VCaP (cell line): ENCODE results near the gene RAET1G.
"Not testable (repeated sequence)": the region's sequence is repeated elsewhere in the genome, so short reads cannot be mapped to it uniquely, and the experiment has no call there.

Experiments used
- H3K27ac ChIP-seq: fragments of 450-650 bp; 2 replicates; pipeline ENCODE4 v1.5.1; 2017
- TF ChIP-seq, protein P1 (sequence below): fragments of 450-650 bp; conservative IDR thresholded peaks from 2 replicates; pipeline ENCODE4 v1.5.1; 2017; ENCODE audit warnings: mild to moderate bottlenecking, moderate library complexity

RAET1G gene

DNA sequence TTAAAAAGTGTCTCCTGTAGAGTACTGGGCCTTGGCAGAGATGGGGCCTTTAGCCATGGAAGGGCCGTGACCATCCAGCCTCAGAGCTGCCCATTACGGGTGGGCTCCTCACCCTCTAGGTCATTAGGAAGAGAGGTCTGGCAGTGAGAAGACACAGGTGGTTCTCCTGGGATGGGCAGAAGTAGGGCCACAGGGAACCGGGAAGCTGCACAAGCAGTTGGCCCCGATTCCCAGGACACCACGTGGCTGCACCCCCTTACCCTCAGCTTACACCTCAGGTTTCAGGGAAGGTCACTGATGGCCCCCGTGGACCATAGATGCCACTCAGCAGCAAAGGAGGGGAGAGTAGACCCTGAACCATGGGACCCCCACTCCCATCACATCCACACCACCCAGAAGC lies 1.6 kb downstream of the RAET1G start:
- TF ChIP-seq, protein P1, sequence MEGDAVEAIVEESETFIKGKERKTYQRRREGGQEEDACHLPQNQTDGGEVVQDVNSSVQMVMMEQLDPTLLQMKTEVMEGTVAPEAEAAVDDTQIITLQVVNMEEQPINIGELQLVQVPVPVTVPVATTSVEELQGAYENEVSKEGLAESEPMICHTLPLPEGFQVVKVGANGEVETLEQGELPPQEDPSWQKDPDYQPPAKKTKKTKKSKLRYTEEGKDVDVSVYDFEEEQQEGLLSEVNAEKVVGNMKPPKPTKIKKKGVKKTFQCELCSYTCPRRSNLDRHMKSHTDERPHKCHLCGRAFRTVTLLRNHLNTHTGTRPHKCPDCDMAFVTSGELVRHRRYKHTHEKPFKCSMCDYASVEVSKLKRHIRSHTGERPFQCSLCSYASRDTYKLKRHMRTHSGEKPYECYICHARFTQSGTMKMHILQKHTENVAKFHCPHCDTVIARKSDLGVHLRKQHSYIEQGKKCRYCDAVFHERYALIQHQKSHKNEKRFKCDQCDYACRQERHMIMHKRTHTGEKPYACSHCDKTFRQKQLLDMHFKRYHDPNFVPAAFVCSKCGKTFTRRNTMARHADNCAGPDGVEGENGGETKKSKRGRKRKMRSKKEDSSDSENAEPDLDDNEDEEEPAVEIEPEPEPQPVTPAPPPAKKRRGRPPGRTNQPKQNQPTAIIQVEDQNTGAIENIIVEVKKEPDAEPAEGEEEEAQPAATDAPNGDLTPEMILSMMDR: no peak
- no peak overlapping the region for H3K27ac ChIP-seq

DNA sequence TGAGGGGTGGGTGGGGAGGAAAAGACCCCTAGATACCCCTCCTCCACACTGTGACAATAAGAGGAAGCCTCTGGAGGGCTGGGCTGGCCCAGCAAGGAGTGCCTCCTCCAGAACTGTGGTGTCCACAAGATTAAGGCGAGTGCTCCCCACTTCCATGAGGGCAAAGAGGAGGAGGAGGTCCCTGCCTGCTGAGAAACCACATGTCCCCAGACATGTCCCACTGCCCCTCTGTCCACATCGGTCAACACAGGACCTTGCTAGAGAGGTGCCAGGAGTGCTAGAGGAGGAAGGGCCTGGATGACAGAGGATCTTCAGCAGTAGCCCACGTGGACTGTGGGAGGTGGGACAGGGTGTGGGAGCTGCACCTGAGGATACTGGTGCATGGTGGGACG lies 3.1 kb downstream of the RAET1G start:
- TF ChIP-seq, protein P1: no peak
- no peak overlapping the region for H3K27ac ChIP-seq

GRCh38 chr6:149919126-149919833 lies 3.6 kb downstream of the RAET1G start:
- H3K27ac ChIP-seq: not testable (repeated sequence)

DNA sequence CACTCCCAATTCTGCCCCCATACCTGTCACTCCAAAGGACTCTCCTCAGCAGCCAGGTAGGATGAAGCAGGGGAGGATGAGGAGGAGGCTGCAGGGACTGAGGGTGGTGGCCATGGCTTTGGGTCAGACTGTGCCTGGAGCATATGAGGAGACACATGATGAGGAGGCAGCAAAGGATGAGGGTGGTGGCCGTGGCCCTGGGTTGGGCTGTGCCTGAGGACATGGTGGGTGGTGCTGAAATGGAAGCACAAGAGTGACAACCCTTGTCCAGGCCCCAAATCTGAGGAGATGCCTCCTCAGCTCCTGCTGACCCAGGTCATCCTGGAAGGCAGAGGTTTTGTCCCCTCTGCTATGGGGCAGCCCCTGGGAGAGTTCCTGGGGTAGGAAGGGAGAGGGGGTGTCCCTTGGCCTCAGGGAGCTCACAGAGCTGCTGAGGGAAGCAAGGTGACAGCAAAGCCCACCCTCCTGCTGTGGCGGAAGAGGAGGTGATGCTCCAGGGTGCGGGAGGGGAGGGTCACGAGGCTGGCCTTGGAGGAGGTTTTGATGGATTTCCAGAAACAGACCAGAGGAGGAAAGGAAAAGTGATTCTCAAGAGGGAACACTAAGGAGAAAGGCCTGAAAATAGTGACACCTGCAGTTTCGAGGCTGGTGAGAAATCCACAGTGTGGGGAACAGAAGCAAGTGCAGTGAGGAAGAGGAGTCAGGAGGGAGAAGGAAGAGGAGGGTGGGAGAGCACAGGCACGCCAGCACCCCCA lies 4.6 kb downstream of the RAET1G start:
- TF ChIP-seq, protein P1: no peak
- H3K27ac ChIP-seq: no peak overlapping the region

- TF ChIP-seq, protein P1: no peak
- H3K27ac ChIP-seq: no peak overlapping the region
Observed at GRCh38 chr6:149917679-149918078, 5.2 kb downstream of the RAET1G start.

GRCh38 chr6:149915970-149916865 lies 6.7 kb downstream of the RAET1G start:
- no peak overlapping the region for H3K27ac ChIP-seq
- TF ChIP-seq, protein P1: no peak

- H3K27ac ChIP-seq: no peak overlapping the region
- TF ChIP-seq, protein P1: no peak
Observed at GRCh38 chr6:149913540-149914240, 9.2 kb downstream of the RAET1G start.
